SK-N-SH (cell line): ENCODE data around the gene PSMD10. TPM values are rescaled to one million over a fixed set of nuclear protein-coding genes. Genes with fewer than 3 reads are reported as not detected.

Experiments used
- CTCF ChIA-PET: fragments of 300-600, 350-600 bp; formaldehyde crosslinking; extraction: SDS; loops from one replicate; lab custom pipeline; 2021; lab: Yijun Ruan, JAX
- POLR2A ChIA-PET: fragments of 350-600 bp; sonication (Branson Sonifier 250); formaldehyde crosslinking; extraction: SDS; loops from one replicate; lab custom pipeline; 2020; ENCODE audit warnings: antibody characterized with exemption, inconsistent platforms; lab: Yijun Ruan, JAX
- DNase-seq: peaks from one replicate; pipeline ENCODE4 v3.0.0; 2012
- H2AFZ ChIP-seq: fragments of 200-600 bp; sonication (generic); 2 replicates; pipeline ENCODE4 v1.8.1; 2016; ENCODE audit warnings: antibody characterized with exemption, mild to moderate bottlenecking, low read depth
- H3F3A ChIP-seq: fragments of 200-600 bp; sonication (generic); replicated peaks from 2 replicates; pipeline ENCODE3; 2016; ENCODE audit warnings: antibody characterized with exemption, mild to moderate bottlenecking; ENCODE audit not compliant: insufficient read depth
- H3K27ac ChIP-seq, 2 experiments: fragments of 200-500 bp in 1 of 2; fragments of 200-600 bp in 1 of 2; sonication (Bioruptor generic) in 1 of 2; sonication (generic), shearing (Covaris generic) in 1 of 2; 2 replicates each; pipeline versions ENCODE4 v1.5.1 to v1.6.1; 2014 to 2016; ENCODE audit warnings: low read depth in 2 of 2, inconsistent platforms in 1 of 2, low read length in 1 of 2, mild to moderate bottlenecking in 1 of 2, mixed read lengths in 1 of 2
- H3K27me3 ChIP-seq: fragments of 200-600 bp; sonication (generic), shearing (Covaris generic); 2 replicates; pipeline ENCODE4 v1.6.1; 2016; ENCODE audit warnings: mixed run types; ENCODE audit not compliant: insufficient read depth
- H3K36me3 ChIP-seq, 2 experiments: fragments of 200-500 bp in 1 of 2; fragments of 200-600 bp in 1 of 2; sonication (Bioruptor generic) in 1 of 2; sonication (generic) in 1 of 2; replicated peaks in 1 of 2; 2 replicates each; pipeline versions ENCODE3 to v1.5.1; 2014 to 2016; ENCODE audit warnings: low read length in 1 of 2, mild to moderate bottlenecking in 1 of 2; ENCODE audit not compliant: insufficient read depth in 2 of 2, control insufficient read depth in 1 of 2
- H3K4me1 ChIP-seq, 2 experiments: fragments of 200-500 bp in 1 of 2; fragments of 200-600 bp in 1 of 2; sonication (Bioruptor generic) in 1 of 2; sonication (generic), shearing (Covaris generic) in 1 of 2; 2 replicates each; pipeline versions ENCODE4 v1.5.1 to v1.6.1; 2014 to 2016; ENCODE audit warnings: low read depth in 1 of 2, low read length in 1 of 2, mixed run types in 1 of 2; ENCODE audit not compliant: insufficient read depth in 2 of 2, control insufficient read depth in 1 of 2
- H3K4me2 ChIP-seq: fragments of 200-600 bp; sonication (generic), shearing (Covaris generic); 2 replicates; pipeline ENCODE4 v1.6.1; 2017; ENCODE audit warnings: mixed run types
- H3K4me3 ChIP-seq, 2 experiments: fragments of 200-500 bp in 1 of 2; fragments of 200-600 bp in 1 of 2; sonication (Bioruptor generic) in 1 of 2; sonication (generic), shearing (Covaris generic) in 1 of 2; 2 replicates each; pipeline versions ENCODE4 v1.5.1 to v1.8.1; 2014 to 2016; ENCODE audit warnings: low read depth in 2 of 2, inconsistent platforms in 1 of 2, low read length in 1 of 2, mild to moderate bottlenecking in 1 of 2, mixed read lengths in 1 of 2, moderate library complexity in 1 of 2
- H3K79me2 ChIP-seq: fragments of 200-600 bp; sonication (generic); 2 replicates; pipeline ENCODE4 v1.8.1; 2017; ENCODE audit warnings: mild to moderate bottlenecking; ENCODE audit not compliant: insufficient read depth
- H3K9ac ChIP-seq: fragments of 200-600 bp; sonication (generic); 2 replicates; pipeline ENCODE4 v1.6.1; 2017; ENCODE audit warnings: mixed run types
- H3K9me2 ChIP-seq: fragments of 200-600 bp; sonication (generic); 2 replicates; pipeline ENCODE4 v1.6.1; 2017; ENCODE audit warnings: mixed run types
- H3K9me3 ChIP-seq: fragments of 200-600 bp; sonication (generic); 2 replicates; pipeline ENCODE4 v1.6.1; 2017; ENCODE audit warnings: mixed run types, mild to moderate bottlenecking, moderate library complexity
- H4K20me1 ChIP-seq: fragments of 200-600 bp; sonication (generic); 2 replicates; pipeline ENCODE4 v1.6.1; 2017; ENCODE audit warnings: mild to moderate bottlenecking, mixed run types; ENCODE audit not compliant: insufficient read depth
- ELF1 ChIP-seq: IDR thresholded peaks from 2 replicates; pipeline ENCODE4 v1.4.0; 2012
- EP300 ChIP-seq, 2 experiments: IDR thresholded peaks; 2 replicates each; pipeline versions ENCODE4 v1.4.0 to v1.6.1; 2012; ENCODE audit warnings: borderline replicate concordance in 1 of 2, low read depth in 1 of 2, low read length in 1 of 2
- FOSL2 ChIP-seq: IDR thresholded peaks from 2 replicates; pipeline ENCODE4 v1.4.0; 2012; ENCODE audit warnings: low read depth, mild to moderate bottlenecking, moderate library complexity, borderline replicate concordance
- FOXJ3 ChIP-seq: sonication (generic); formaldehyde crosslinking; IDR thresholded peaks from 2 replicates; pipeline ENCODE4 v1.5.1; 2020; ENCODE audit warnings: mild to moderate bottlenecking, missing genetic modification reagents
- FOXM1 ChIP-seq: IDR thresholded peaks from 2 replicates; pipeline ENCODE4 v1.4.0; 2012; ENCODE audit warnings: low read depth, mild to moderate bottlenecking
- JUND ChIP-seq: IDR thresholded peaks from 2 replicates; pipeline ENCODE4 v1.4.0; 2012
- MEF2A ChIP-seq: IDR thresholded peaks from 2 replicates; pipeline ENCODE4 v1.4.0; 2012; ENCODE audit warnings: low read depth, borderline replicate concordance
- MXI1 ChIP-seq: IDR thresholded peaks from 2 replicates; pipeline ENCODE4 v1.6.1; 2012; ENCODE audit warnings: mild to moderate bottlenecking, low read depth, low read length, improper control_type of control experiment
- POLR2AphosphoS5 ChIP-seq: IDR thresholded peaks from 2 replicates; pipeline ENCODE4 v1.6.1; 2012; ENCODE audit warnings: low read depth, low read length
- RCOR1 ChIP-seq: fragments of 150-350 bp; IDR thresholded peaks from 2 replicates; pipeline ENCODE4 v1.6.1; 2017; ENCODE audit warnings: antibody characterized with exemption, low read length
- TAF1 ChIP-seq: IDR thresholded peaks from 2 replicates; pipeline ENCODE4 v1.6.1; 2012; ENCODE audit warnings: low read depth, mild to moderate bottlenecking, low read length, moderate library complexity, borderline replicate concordance
- TCF12 ChIP-seq: IDR thresholded peaks from 2 replicates; pipeline ENCODE4 v1.4.0; 2012
- TEAD4 ChIP-seq: IDR thresholded peaks from 2 replicates; pipeline ENCODE4 v1.4.0; 2012; ENCODE audit warnings: mild to moderate bottlenecking, borderline replicate concordance; ENCODE audit not compliant: insufficient read depth
- USF1 ChIP-seq: IDR thresholded peaks from 2 replicates; pipeline ENCODE4 v1.4.0; 2012; ENCODE audit warnings: low read depth, borderline replicate concordance
- WGBS: methylation state at CpG from one replicate; pipeline ENCODE4 v1.1.6; 2017; ENCODE audit warnings: low lambda C conversion rate; 5-methylcytosine and 5-hydroxymethylcytosine counted together
- polyA plus RNA-seq, 3 experiments: library from polyadenylated mRNA; depleted of rRNA; stranded (reverse); fragments of >200 nt; gene quantifications; 2 replicates each; pipeline ENCODE4 v1.2.3, GENCODE V29; 2012
- TF ChIP-seq, protein P1 (sequence below): fragments of 150-350 bp; IDR thresholded peaks from 2 replicates; pipeline ENCODE4 v1.6.1; 2016; ENCODE audit warnings: mild to moderate bottlenecking, low read depth, low read length
- TF ChIP-seq, protein P2 (sequence below): fragments of 200-600 bp; sonication (generic); IDR thresholded peaks from 2 replicates; pipeline ENCODE4 v1.6.1; 2017; ENCODE audit warnings: antibody characterized with exemption, mild to moderate bottlenecking, moderate library complexity
- TF ChIP-seq, protein P3 (sequence below): fragments of 150-350 bp; IDR thresholded peaks from 2 replicates; pipeline ENCODE4 v1.6.1; 2017; ENCODE audit warnings: antibody characterized with exemption, low read length, low read depth, borderline replicate concordance

The PSMD10 gene
- polyA plus RNA-seq, 1 of the 3 experiments (the other 2 are of a cell fraction), result 53.0 TPM

DNA sequence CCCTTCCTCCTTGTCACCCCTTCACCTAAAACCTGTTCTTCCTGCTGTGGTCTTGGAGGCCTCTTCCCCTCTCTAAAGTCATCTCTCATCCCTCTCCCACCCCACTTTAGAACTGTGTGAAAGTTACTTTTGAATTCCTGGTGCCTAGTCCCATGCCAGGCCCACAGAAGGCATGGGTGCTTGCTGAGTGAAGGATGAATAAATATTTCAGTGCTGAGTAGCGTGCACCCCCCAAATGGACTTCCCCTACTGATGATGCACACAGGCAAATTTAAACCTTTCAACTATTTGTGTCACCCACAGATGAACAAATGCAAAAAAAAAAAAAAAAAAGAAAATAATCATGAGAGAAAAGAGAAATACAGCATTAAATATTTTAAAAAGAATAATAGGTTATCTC lies 19.8 kb downstream of the PSMD10 start:
- 46% methylated on average over 1 of the region's 1 CpG for WGBS
- H3K27ac ChIP-seq, result no peak overlapping the region
- DNase-seq, result no peak
- no peaks in the 10 kb centered on the region for H3K9me2 ChIP-seq
- no peaks in the 10 kb centered on the region for H3K9me3 ChIP-seq
- CTCF ChIA-PET, result interaction anchor here (1.4 to 1.5 kb wide), 3 partner anchors 51 to 294 kb away, joined by 3 read pairs; partner anchors contain the start of gene NCBP2L
- H2AFZ ChIP-seq, result no peak overlapping the region
- H3K9ac ChIP-seq, result no peak overlapping the region
- no peak overlapping the region for H3K4me2 ChIP-seq
- TF ChIP-seq RCOR1, result no peak
- TF ChIP-seq FOXM1, result no peak
- TF ChIP-seq FOXJ3 (CRISPR knock-in tag), result no peak
- no peak for TF ChIP-seq EP300 (IDR thresholded peaks at IDR 0.05; ENCODE audit: borderline replicate concordance in 1 of 2, low read depth in 1 of 2, low read length in 1 of 2)
- TF ChIP-seq TEAD4, result no peak
- TF ChIP-seq JUND, result no peak
- TF ChIP-seq, protein P1, sequence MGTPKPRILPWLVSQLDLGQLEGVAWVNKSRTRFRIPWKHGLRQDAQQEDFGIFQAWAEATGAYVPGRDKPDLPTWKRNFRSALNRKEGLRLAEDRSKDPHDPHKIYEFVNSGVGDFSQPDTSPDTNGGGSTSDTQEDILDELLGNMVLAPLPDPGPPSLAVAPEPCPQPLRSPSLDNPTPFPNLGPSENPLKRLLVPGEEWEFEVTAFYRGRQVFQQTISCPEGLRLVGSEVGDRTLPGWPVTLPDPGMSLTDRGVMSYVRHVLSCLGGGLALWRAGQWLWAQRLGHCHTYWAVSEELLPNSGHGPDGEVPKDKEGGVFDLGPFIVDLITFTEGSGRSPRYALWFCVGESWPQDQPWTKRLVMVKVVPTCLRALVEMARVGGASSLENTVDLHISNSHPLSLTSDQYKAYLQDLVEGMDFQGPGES, result no peak
- TF ChIP-seq MEF2A, result no peak
- TF ChIP-seq FOSL2, result no peak
- TF ChIP-seq, protein P2, sequence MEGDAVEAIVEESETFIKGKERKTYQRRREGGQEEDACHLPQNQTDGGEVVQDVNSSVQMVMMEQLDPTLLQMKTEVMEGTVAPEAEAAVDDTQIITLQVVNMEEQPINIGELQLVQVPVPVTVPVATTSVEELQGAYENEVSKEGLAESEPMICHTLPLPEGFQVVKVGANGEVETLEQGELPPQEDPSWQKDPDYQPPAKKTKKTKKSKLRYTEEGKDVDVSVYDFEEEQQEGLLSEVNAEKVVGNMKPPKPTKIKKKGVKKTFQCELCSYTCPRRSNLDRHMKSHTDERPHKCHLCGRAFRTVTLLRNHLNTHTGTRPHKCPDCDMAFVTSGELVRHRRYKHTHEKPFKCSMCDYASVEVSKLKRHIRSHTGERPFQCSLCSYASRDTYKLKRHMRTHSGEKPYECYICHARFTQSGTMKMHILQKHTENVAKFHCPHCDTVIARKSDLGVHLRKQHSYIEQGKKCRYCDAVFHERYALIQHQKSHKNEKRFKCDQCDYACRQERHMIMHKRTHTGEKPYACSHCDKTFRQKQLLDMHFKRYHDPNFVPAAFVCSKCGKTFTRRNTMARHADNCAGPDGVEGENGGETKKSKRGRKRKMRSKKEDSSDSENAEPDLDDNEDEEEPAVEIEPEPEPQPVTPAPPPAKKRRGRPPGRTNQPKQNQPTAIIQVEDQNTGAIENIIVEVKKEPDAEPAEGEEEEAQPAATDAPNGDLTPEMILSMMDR, result no peak
- TF ChIP-seq, protein P3, sequence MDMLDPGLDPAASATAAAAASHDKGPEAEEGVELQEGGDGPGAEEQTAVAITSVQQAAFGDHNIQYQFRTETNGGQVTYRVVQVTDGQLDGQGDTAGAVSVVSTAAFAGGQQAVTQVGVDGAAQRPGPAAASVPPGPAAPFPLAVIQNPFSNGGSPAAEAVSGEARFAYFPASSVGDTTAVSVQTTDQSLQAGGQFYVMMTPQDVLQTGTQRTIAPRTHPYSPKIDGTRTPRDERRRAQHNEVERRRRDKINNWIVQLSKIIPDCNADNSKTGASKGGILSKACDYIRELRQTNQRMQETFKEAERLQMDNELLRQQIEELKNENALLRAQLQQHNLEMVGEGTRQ, result no peak
- TF ChIP-seq TAF1, result no peak
- no peak for TF ChIP-seq MXI1
- TF ChIP-seq POLR2AphosphoS5, result no peak
- TF ChIP-seq, all 33 proteins: peak for 0
- H3K79me2 ChIP-seq, result no peaks in the 10 kb centered on the region
- no peaks in the 10 kb centered on the region for H3K36me3 ChIP-seq
- no peaks in the 10 kb centered on the region for H4K20me1 ChIP-seq
- peaks cover 19% of the 10 kb centered on the region; the same call in 1 of the 2 replicates for H3K27me3 ChIP-seq
- H3K4me1 ChIP-seq, result peaks cover 0 to 3% of the 10 kb centered on the region in 2 experiments; a peak in 1 of 4 replicates
- H3K4me3 ChIP-seq, result no peak overlapping the region
- no peaks in the 10 kb centered on the region for H3F3A ChIP-seq
- POLR2A ChIA-PET, result no interaction called here

DNA sequence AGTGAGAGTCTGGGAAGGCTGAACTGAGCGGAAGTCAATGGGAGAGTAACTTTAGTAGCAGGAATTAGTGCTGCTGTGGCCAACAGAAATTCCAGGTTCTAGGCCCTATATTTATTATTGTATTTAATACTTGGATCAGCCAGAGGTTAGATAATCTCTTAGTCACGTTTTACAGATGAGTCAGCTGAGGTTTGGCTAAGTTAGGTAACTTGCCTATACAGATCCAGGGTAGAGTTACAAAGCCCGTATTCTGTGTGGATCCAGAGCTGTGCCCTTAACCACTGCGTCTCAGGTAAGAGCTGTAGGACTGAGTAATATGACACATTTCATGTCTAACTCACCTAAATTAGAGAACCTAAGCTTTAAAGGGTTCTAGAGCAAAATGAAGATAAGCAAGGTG lies 20.5 kb downstream of the PSMD10 start:
- Histone ChIP-seq H3F3A (no peaks in the 10 kb centered on the region), H4K20me1 (no peaks in the 10 kb centered on the region), H3K4me2 (no peak overlapping the region), H3K36me3 (no peaks in the 10 kb centered on the region), H3K4me1 (peaks cover 0 to 3% of the 10 kb centered on the region in 2 experiments; a peak in 1 of 4 replicates), H3K79me2 (no peaks in the 10 kb centered on the region), H3K9me2 (no peaks in the 10 kb centered on the region), H3K27me3 (peaks cover 20% of the 10 kb centered on the region; the same call in 1 of the 2 replicates), H2AFZ (no peak overlapping the region), H3K9ac (no peak overlapping the region), H3K4me3 (no peak overlapping the region), H3K27ac (no peak overlapping the region), H3K9me3 (no peaks in the 10 kb centered on the region)
- 17% methylated on average over 4 of the region's 4 CpGs for WGBS
- TF ChIP-seq USF1, result no peak
- TF ChIP-seq ELF1, result no peak
- TF ChIP-seq TEAD4, result no peak
- TF ChIP-seq TCF12, result no peak
- CTCF ChIA-PET, result interaction anchor here (0.6 to 2.1 kb wide), 5 partner anchors 9 to 411 kb away, joined by 3 to 4 read pairs (median 3); partner anchors contain the start of gene NCBP2L
- no peak for DNase-seq
- POLR2A ChIA-PET, result no interaction called here
